Measurements from ENCODE around the gene GNG12. TPM values are rescaled to one million over a fixed set of nuclear protein-coding genes. Genes with fewer than 3 reads are reported as not detected.

The GNG12 gene
- total RNA-seq, 2 experiments from 2014 or later: 0.05 TPM

GRCh38 chr1:67723126-67723525 lies 110.1 kb downstream of the GNG12 start:
- H3K27me3 Mint-ChIP-seq: no peaks in the 10 kb centered on the region
- CTCF ChIA-PET: interaction anchor here (1.0 kb wide), 1 partner anchor 39 kb away, joined by 4 read pairs; no protein-coding TSS in a partner anchor
- peaks cover 7% of the 10 kb centered on the region for H3K4me1 Mint-ChIP-seq
- no peak overlapping the region for H3K27ac Mint-ChIP-seq
- POLR2A ChIA-PET: no interaction called here
- no peaks in the 10 kb centered on the region for H3K9me3 Mint-ChIP-seq
- H3K36me3 Mint-ChIP-seq (ENCODE audit: low read depth): no peaks in the 10 kb centered on the region
- DNase-seq: no peak
- H3K4me3 Mint-ChIP-seq: no peak overlapping the region

DNA sequence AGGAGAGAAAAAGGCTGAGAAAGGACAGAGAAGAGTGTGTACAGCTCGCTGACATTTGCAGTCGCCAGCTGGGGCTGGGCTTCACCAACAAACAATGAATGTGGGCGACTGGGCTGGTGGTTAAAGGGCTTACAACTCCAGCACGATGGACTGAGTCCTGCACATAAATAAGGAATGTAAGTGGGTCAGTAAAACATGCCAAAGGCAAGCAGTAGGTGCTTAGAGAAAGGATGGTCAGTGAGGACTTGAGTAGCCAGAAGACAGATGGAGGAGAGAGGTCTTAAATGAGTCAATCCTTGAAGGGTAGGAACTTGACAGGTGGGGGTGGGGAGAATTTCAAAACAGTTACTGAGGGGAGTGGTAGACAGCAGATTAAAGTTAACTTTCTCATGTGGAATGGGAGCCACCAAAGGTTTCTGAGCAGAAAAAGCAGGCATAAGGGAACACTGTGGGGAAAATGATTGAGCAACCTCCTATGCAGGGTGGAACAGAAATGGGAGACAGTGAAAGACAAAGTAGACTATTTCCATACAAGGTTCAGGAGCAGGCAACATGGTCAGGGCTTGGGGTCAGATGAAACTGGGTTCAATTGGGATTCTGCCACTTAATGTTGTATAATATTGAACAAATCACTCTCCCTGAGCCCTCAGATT lies 110.8 kb downstream of the GNG12 start:
- POLR2A ChIA-PET: no interaction called here
- H3K27me3 Mint-ChIP-seq: no peaks in the 10 kb centered on the region

DNA sequence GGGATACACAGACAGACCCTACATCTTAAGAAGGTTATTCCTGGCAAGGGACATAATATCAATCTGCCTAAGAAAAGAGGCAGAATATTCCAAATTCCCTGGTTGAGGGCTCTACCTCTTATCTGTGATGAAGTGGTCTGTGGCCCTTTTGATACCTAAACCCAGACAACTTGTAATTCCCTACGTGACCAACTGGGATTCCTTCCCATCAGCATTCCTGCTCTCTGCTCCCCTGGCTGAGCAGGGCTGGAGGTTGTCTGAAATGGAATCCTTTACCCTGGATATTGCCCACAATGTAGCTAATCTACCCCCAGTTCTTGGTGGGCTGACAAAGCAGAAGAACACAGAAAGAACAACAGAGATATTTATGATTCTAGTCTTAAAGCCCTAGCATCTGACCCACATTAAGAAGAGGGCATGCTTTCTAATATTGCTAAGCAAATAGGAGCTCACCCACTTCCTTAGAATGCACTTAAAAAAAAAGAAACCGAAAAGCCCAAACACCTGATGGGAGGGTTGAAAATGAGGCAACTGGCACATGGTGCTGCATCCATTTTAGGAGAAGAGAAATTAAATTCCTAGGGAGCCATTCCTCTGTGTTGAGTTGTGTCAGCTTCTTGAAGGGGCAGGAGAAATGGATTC lies 111.5 kb downstream of the GNG12 start:
- no peaks in the 10 kb centered on the region for H3K9me3 Mint-ChIP-seq
- CTCF ChIA-PET: interaction anchor here (1.2 to 1.5 kb wide), 2 partner anchors 38 to 161 kb away, joined by 3 to 4 read pairs; no protein-coding TSS in a partner anchor
- no peak overlapping the region for H3K4me3 Mint-ChIP-seq
- no peaks in the 10 kb centered on the region for H3K27me3 Mint-ChIP-seq
- no peak overlapping the region for H3K27ac Mint-ChIP-seq
- H3K4me1 Mint-ChIP-seq: peaks cover 5% of the 10 kb centered on the region
- POLR2A ChIA-PET: interaction anchor here (0.8 kb wide), 1 partner anchor 14 kb away, joined by 3 read pairs; no protein-coding TSS in a partner anchor
- no peaks in the 10 kb centered on the region for H3K36me3 Mint-ChIP-seq (ENCODE audit: low read depth)
- DNase-seq: no peak

More for the DNA sequence above, 110.8 kb downstream of the GNG12 start:
- H3K4me1 Mint-ChIP-seq: peaks cover 7% of the 10 kb centered on the region
- no peak overlapping the region for H3K4me3 Mint-ChIP-seq
- H3K9me3 Mint-ChIP-seq: no peaks in the 10 kb centered on the region
- DNase-seq: no peak
- H3K36me3 Mint-ChIP-seq (ENCODE audit: low read depth): no peaks in the 10 kb centered on the region
- CTCF ChIA-PET: no interaction called here
- H3K27ac Mint-ChIP-seq: no peak overlapping the region

DNA sequence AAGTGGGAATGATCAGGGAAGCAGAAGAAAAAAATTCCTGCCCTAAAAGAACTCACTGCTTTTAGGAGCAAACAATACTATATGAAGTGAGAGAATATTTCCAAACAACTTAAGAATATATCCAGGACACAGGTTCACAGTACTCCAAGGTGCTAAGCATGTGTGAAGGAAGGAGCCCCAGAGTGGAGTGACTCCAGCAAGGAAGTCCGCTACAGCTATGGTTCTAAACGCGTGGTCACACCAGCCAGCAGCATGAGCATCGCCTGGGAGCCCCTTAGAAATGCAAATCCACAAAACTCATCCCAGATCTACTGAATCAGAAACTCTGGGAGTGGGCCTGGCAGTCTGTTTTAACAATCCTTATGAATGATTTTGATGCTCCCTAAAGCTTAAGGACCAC lies 112.2 kb downstream of the GNG12 start:
- CTCF ChIA-PET: interaction anchor here (1.2 to 1.5 kb wide), 2 partner anchors 39 to 160 kb away, joined by 3 to 4 read pairs; no protein-coding TSS in a partner anchor
- Mint-ChIP-seq H3K27ac (no peak overlapping the region), H3K4me1 (peaks cover 3% of the 10 kb centered on the region), H3K36me3 (ENCODE audit: low read depth) (no peaks in the 10 kb centered on the region), H3K27me3 (no peaks in the 10 kb centered on the region), H3K9me3 (no peaks in the 10 kb centered on the region), H3K4me3 (no peak overlapping the region)
- no peak for DNase-seq
- POLR2A ChIA-PET: interaction anchor here (0.8 kb wide), 1 partner anchor 15 kb away, joined by 3 read pairs; no protein-coding TSS in a partner anchor

- no peaks in the 10 kb centered on the region for H3K9me3 Mint-ChIP-seq
- H3K4me3 Mint-ChIP-seq: no peak overlapping the region
- no peaks in the 10 kb centered on the region for H3K4me1 Mint-ChIP-seq
- H3K36me3 Mint-ChIP-seq (ENCODE audit: low read depth): no peaks in the 10 kb centered on the region
- no peak overlapping the region for H3K27ac Mint-ChIP-seq
- CTCF ChIA-PET: interaction anchor here (1.0 kb wide), 1 partner anchor 25 kb away, joined by 3 read pairs; no protein-coding TSS in a partner anchor
- no peaks in the 10 kb centered on the region for H3K27me3 Mint-ChIP-seq
- no peak for DNase-seq
- POLR2A ChIA-PET: no interaction called here
These were observed 113.7 kb downstream of the GNG12 start for GRCh38 chr1:67719329-67720196.

DNA sequence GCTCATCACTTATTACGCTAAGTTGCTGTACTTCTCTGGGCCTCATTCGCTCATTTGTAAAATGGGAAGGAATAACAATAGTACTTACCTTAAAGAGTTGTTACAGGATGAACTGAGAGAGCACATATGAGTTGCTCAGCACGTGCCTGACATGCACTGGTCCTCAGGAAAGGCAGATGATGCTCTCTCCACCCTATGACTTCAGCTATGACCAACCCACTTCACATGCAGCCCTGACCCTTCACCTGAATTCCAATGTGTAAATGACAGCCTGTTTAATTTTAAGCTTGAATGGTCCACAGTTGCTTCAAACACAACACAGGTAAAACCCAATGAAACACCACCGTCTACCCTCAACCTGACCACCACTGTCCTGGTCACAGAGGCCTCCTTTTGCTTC lies 115.4 kb downstream of the GNG12 start:
- CTCF ChIA-PET: no interaction called here
- DNase-seq: no peak
- Mint-ChIP-seq H3K4me1 (no peaks in the 10 kb centered on the region), H3K4me3 (no peak overlapping the region), H3K27me3 (no peaks in the 10 kb centered on the region), H3K27ac (no peak overlapping the region), H3K36me3 (ENCODE audit: low read depth) (no peaks in the 10 kb centered on the region), H3K9me3 (no peaks in the 10 kb centered on the region)
- POLR2A ChIA-PET: no interaction called here

DNA sequence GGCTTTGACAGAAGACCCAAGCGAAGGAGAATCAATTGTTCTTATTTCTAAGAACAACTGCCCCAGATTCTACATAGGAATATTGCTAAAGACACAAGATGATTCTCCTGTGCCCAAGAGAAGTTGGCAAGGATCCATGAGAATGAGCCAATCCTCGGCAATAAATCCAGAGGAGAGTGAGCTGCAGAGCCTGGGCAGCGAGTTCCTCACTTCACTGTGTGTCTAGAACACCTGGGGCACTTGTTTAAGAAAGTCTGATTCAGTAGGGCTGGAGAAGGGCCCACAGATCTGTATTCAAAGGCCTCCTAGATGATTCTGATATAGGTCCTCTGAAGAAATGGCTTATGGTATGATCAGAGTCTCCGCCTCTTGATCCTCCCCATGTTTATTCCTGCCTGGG lies 116.5 kb downstream of the GNG12 start:
- Mint-ChIP-seq H3K27ac (no peak overlapping the region), H3K4me3 (no peak overlapping the region), H3K36me3 (ENCODE audit: low read depth) (no peaks in the 10 kb centered on the region), H3K27me3 (no peaks in the 10 kb centered on the region), H3K9me3 (no peaks in the 10 kb centered on the region), H3K4me1 (no peaks in the 10 kb centered on the region)
- ChIA-PET CTCF (no interaction called here), POLR2A (no interaction called here)
- DNase-seq: no peak

DNA sequence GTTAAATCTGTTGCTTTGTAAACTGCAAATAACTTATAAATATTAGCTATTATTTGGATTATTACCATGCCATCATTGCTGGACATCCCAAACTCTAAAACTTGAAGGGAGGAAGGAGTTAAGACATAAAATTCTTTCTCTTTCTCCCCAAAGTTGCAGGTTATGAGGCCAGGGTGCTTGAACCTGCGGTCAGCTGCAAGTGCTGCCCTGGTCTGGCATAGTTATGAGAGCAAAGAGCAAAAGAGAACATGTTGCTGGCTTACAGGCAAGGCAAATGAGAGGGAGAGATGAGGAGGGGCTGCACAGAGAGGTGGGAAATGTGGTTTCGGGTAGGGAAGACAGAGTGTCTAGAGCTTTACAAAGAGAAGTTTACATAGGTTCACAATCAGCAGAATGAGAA lies 117.4 kb downstream of the GNG12 start:
- peaks cover 2% of the 10 kb centered on the region for H3K4me1 Mint-ChIP-seq
- no peak overlapping the region for H3K4me3 Mint-ChIP-seq
- no peak overlapping the region for H3K27ac Mint-ChIP-seq
- H3K36me3 Mint-ChIP-seq (ENCODE audit: low read depth): no peaks in the 10 kb centered on the region
- H3K27me3 Mint-ChIP-seq: no peaks in the 10 kb centered on the region
- CTCF ChIA-PET: no interaction called here
- no peaks in the 10 kb centered on the region for H3K9me3 Mint-ChIP-seq
- POLR2A ChIA-PET: no interaction called here
- no peak for DNase-seq

DNA sequence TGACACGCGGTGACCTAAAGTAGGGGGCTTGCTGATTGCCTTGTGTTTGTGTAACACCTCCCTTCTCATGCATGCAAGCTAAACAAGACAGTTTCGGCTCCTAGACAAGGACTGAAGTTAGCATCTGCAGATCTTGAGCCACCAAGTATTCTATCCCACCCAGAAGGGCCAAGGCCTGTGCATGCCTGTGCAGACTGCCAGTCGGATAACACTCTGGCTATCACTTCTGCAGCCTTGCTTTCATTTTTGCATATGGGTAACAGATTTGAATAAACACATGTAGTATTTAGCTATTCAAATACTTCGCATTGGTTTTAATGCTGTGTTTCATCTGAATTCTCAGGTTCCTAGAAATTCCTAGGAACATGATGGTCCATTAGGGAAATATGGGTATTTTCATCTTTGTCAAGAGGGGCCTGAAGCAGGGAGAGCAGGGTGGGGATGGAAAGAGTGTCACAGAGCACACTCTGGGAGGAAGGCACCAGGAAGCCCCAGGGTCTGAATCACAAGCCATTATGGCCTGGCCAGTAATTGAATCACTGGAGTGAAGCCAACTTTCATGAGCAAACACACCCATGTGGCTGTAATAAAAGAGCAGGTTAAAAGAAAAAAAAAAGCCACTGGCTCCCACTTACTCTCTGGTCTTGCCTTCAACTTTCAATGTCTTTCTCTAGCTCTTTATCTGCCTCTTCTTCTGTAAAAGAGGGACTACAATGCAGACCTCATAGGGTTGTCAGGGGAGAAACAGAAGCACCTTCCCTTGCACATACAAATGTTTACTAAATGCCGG lies 120.0 kb downstream of the GNG12 start:
- ChIA-PET POLR2A (no interaction called here), CTCF (no interaction called here)
- no peak for DNase-seq
- H3K4me3 Mint-ChIP-seq: no peak overlapping the region
- H3K4me1 Mint-ChIP-seq: peaks cover 2% of the 10 kb centered on the region
- no peaks in the 10 kb centered on the region for H3K36me3 Mint-ChIP-seq (ENCODE audit: low read depth)
- no peaks in the 10 kb centered on the region for H3K27me3 Mint-ChIP-seq
- no peak overlapping the region for H3K27ac Mint-ChIP-seq
- no peaks in the 10 kb centered on the region for H3K9me3 Mint-ChIP-seq

GRCh38 chr1:67711855-67712212 lies 121.4 kb downstream of the GNG12 start:
- Mint-ChIP-seq H3K4me3 (no peak overlapping the region), H3K27ac (no peak overlapping the region), H3K9me3 (no peaks in the 10 kb centered on the region), H3K4me1 (peaks cover 2% of the 10 kb centered on the region), H3K36me3 (ENCODE audit: low read depth) (no peaks in the 10 kb centered on the region), H3K27me3 (no peaks in the 10 kb centered on the region)
- no peak for DNase-seq
- CTCF ChIA-PET: interaction anchor here (1.2 kb wide), 1 partner anchor 48 kb away, joined by 7 read pairs; no protein-coding TSS in a partner anchor
- POLR2A ChIA-PET: no interaction called here

DNA sequence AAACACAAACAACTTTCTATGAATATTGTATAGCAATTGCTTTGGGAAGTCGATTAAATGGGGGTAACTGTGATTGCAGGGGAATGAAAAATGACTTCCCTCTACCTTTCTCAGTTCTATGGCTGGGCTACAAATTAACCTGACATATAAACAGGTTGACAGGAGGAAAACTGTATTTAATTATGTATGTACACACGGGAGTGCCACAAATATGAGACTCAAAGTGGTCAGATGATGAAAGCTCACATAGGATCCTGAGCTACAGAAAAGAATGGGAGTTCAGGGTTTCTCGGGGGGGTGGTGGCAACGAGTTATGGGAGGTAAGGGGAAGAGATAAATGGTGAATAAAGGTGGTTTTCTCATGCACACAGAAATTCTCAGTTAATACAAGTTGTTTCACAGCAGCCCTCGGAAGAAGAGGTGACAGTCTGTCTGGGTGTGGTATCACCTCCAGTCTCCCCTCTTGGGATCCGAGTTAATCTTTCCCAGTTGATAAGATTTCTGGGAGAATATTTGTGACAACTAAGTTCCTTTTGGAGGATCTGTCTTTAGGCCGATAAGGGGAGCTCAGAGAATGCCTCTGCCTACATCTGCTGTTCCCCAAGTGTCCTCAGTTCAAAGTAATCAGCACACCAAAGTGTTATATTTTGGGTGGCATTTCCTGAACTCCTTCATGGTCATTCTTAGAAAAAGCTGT lies 122.0 kb downstream of the GNG12 start:
- ChIA-PET POLR2A (no interaction called here), CTCF (interaction anchor here (1.2 kb wide), 1 partner anchor 49 kb away, joined by 7 read pairs; no protein-coding TSS in a partner anchor)
- DNase-seq: no peak
- Mint-ChIP-seq H3K4me3 (no peak overlapping the region), H3K36me3 (ENCODE audit: low read depth) (no peaks in the 10 kb centered on the region), H3K9me3 (no peaks in the 10 kb centered on the region), H3K27ac (no peak overlapping the region), H3K27me3 (no peaks in the 10 kb centered on the region), H3K4me1 (peaks cover 2% of the 10 kb centered on the region)

DNA sequence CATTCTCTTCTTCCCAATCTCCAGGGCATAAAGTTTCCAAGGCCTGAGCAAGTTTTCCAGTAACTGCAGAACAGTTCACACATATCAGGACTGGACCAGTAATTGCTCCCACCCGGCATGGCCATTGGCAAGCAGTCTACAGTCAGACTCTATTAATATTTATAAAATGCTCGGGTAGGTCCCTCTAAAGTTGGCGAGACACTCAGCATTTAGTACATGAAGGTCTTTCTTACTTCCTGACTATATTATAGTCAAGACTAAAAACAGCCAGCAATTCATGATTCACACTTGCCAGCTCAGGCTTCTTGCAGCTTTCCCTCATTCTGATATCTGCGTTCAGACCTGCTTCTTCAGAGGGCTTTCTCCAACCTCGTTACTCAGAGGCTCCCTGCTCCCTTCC lies 122.8 kb downstream of the GNG12 start:
- CTCF ChIA-PET: no interaction called here
- no peak overlapping the region for H3K27ac Mint-ChIP-seq
- DNase-seq: no peak
- H3K9me3 Mint-ChIP-seq: no peaks in the 10 kb centered on the region
- no peaks in the 10 kb centered on the region for H3K36me3 Mint-ChIP-seq (ENCODE audit: low read depth)
- H3K4me3 Mint-ChIP-seq: no peak overlapping the region
- peaks cover 2% of the 10 kb centered on the region for H3K4me1 Mint-ChIP-seq
- H3K27me3 Mint-ChIP-seq: peaks cover 5% of the 10 kb centered on the region
- POLR2A ChIA-PET: no interaction called here
